HG02623 (cell line): ENCODE measurements around the gene CERS6.

Experiments used
- ATAC-seq: cut with Tn5 transposase; IDR thresholded peaks from one replicate; pipeline ENCODE4 v1.9.1; 2021; ENCODE audit warnings: moderate library complexity; ENCODE audit not compliant: unreplicated experiment

Gene CERS6

DNA sequence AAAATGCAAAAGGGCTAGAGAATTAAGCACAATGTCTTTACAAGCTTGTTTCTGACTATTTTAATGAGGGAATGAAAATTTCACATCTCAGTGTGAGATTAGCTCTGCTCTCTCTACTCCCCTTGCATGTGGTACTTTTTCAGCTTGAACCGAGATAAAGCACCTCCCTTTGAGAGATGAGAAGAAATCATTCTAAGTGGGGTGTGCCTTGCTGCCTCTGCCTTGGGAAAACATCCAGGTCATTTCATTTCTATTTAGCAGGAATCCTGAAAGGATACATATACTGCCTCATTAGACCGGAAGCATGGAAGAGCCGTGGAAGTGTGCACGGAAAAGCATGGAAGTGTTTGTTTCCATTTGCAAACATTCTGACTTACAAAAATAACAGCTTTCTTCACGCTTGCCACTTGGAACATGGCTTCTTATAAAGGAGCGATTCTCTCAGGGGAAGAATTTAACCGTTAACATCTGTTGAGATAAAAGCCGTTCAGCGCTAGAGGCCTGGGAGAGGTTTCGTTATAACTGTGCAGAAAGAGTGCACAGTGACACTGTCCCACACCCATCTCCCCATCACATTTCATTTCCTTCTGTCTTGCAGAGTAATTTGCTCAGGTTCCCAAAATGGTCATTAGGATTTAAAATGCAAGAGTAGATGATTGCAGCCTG is 363.1 kb downstream of the CERS6 start:
- no peak for ATAC-seq

DNA sequence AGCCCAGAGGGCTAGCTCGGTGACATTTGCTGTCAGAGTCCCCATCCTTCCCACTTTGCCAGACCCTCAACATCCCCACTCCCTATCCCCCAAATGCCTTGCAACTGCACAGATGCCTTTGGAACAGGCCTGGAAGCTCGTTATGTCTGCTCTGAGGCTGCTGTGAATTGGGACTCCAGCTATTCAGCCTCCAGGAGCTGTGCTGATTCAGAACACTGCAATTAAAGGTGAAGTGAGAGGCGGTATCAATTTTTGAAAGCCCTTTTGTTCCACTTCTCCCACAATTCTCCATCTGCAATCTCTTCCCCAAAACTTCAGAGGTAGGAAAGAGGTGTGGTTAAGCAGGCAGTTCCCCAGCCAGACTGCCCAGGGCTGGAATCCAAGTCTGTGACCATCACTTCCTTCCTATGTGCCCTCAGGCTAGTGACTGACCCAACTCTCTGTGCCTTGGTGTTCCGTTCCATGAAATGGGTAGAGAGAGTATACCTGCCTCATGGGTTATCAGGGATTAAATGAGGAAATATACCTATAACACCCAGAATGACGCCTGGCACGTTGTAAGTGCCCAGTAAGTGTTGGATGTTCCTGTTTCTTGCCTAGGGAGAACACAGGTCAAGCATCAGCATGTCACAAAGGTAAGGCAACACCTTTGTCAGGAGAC is 363.9 kb downstream of the CERS6 start:
- ATAC-seq = no peak

DNA sequence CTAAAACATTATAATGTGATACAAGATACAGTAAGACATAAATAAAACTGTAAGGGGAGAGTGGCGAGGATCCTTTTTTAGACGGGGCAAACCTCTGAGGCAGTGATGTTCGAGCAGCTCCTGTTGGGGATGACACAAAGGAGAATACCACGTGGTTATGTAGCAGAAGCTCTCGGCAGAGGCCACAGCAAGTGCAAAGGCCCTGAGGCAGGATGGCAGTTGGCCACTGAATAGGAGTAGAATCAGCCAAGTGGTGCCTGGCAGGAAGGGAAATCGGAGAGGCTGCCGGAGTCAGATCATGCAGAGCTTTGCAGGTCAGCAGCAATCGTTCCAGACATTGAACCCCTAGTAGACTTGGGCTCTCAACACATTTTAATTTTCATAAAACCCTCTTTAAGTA is 365.5 kb downstream of the CERS6 start:
- no peak for ATAC-seq

DNA sequence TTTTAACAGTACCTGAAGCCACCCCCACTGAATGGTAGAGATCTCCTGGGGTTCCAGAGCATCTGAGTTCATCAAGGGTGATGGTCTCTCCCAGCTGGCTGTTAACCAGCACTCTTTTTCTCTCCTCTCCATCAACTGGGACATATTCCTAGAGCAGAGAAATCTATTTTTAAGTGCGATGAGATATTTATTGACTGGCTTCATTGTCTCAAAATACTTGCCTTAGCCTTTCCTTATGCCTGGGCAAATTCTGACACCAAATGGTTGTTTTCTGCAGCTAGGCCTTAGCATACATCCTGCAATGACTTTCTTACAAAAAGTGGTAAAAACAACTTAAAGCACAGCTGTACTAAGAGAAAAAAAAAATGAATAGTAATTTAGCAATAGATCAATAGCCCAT is 365.9 kb downstream of the CERS6 start:
- no peak for ATAC-seq
